NCI-H2196 treated with DMSO at 0.1 percent for 48 hours (cell line): Measurements from ENCODE around the gene CMTM4.
"Not testable (repeated sequence)": the region's sequence is repeated elsewhere in the genome, so short reads cannot be mapped to it uniquely, and the experiment has no call there.

Source experiments
- DNase-seq: peaks from one replicate; lab custom pipeline; 2025; ENCODE audit not compliant: unreplicated experiment; lab: John Stamatoyannopoulos, UW

CMTM4 gene

DNA sequence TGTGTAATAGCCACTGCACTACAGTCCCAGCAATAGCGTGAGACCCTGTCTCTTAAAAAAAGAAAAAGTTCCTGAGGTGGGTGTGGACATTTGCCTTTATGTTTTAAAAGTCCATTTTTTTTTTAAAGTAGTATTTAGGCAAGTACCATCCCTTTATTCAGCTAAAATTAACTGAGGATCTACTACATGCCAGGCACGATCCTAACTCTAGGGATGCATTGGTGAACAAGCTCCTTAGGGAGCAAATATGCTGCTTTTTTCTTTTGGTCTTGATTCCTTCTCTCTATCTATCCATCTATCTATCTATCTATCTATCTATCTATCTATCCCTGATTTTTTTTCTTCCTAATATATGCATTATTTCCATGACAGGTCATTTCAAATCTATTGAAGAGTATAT is 47.4 kb downstream of the CMTM4 start:
- no peak for DNase-seq

DNA sequence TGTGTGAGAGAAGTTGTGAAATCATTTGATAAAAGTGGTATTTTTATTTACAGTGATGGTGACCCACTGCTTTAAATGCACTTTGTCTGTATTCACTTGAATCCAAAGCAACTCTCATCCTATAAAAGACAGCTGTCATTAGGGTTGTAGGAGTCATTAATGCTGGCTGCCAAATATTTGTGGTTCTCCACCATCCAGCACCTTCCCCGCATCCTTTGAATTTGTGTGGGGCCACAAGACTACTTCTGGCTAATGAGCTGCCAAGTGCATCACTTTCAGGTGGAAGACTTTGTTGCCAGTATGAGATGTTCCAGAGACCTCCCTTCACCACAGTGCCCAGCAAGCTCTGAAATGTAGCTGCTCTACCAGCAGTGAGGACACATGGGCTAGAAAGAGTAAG is 48.7 kb downstream of the CMTM4 start:
- DNase-seq, result no peak

DNA sequence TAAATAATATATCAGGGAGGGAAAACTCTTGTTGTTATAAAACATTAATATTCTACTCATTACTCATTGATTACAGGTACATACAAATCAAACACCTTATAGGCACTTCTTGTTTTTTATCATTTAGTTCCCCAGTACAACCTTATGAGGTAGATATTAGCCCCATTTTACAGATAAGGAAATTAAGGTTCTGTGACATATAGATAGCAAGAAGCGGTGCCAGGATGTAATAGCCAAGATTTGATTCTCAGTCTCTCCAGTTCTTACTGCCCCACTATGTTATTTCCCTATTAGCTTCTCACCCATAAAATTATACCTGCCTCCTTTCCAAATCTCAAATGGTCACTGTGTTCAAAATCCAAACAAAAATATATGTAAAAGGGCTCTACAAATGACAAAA is 55.2 kb downstream of the CMTM4 start:
- DNase-seq, result no peak

DNA sequence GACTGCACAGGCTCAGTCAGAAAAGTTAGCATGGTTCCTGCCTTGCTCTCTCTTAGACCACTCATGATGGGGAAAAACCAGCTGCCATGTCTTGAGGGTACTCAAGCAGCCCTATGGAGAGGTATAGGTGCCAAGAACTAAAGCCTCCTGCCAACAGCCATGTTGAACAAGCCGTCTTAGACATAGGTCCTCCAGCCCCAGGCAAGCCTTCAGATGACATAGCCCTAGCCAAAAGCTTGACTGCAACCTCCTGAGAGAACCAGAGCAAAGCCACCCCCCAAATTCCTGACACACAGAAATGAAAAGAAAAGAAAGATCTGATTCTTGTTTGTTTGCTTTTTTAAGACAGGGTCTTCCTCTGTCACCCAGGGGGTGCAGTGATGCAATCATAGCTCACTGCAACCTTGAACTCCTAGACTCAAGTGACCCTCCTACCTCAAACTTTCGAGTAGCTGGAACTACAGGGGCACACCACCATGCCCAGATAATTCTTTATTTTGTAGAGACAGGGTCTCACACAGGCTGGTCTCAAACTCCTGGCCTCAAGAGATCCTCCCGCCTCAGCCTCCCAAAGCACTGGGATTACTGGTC is 55.7 kb downstream of the CMTM4 start:
- no peak for DNase-seq

DNA sequence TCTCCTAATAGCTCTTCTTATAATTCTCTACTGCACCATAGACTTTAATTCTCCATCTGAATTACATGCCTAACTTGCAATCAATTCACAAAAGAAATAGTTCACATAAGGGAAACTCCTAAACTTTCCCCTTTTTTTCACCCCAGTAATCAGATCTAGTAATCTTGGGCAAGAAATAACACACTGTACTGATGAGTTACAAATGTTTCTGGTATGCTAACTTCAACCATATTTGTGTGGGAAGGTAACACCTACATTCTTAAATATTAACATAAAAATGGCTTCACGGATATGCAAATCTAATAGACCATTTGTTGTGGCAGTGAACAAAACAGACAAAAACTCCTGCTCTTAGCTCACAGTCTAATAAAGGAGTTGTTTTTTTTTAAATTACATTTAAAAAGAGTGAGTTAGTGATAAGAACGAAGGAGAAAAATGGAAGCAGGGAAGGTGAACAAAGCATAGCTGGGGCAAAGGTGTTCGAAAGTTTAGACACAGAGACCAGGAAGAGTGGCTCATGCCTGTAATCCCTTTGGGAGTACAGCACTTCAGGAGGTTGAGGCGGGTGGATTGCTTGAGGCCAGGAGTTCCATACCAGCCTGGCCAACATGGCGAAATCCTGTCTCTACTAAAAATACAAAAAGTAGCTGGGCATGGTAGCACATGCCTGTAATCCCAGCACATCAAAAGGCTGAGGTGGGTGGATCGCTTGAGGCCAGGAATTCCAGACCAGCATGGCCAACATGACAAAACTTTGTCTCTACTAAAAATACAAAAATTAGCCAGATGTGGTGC is 57.3 kb downstream of the CMTM4 start:
- no peak for DNase-seq

DNA sequence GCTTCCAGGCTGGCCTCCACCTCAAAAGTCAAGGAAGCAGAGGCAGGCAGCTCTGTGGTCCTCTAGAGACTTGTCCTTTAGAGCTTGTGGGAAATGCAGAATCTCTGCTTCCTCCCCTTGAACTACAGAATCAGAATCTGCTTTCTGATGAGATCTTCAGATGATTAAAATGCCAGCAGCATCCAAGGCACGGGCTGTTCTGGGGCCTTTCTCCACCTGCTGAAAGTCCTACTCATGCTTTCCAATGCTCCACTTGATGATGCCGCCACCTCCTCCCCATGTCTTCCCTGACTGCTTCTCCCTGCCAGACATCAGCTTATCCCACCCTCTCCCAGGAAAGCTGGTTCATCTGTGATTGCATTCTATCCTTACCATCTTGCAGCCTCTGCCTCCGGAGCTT is 58.7 kb downstream of the CMTM4 start:
- no peak for DNase-seq

DNA sequence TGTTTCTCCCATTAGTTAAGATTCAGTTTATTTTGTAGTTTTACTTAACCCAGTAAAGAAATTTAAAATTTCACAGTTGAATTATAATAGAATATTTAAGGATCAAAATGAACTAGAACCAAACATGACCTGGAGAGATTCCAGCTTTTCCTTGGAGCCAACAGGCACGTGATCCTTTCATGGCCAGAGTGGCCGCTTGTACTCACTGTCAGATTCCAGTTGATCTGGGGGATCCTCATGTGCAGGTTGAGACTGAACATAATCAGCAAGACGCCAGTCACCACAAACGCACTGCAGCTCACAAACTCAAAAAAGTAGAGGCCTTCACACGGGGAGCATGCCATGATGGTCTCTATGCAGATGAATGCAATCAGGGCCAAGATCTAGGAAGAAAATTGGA is 60.3 kb downstream of the CMTM4 start:
- no peak for DNase-seq

DNA sequence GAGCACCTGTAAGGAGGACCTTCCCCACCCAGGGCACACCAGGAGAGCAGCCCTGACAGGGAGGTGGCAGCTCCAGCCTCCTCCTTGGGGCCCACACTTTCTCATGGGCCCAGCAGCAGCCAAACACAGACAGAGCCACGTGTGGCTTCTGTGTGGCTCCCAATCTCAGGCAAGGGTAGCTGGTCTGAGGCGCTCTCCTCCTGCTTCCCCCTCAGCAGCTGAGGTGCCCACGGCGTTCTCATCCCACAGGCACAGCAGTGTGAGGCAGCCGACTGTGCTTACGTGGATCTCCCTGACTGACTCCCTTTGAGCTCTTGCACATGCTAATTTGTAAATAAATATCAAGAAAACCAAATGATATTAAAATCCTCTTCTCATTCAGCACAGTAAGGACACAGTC is 61.1 kb downstream of the CMTM4 start:
- DNase-seq, result no peak

DNA sequence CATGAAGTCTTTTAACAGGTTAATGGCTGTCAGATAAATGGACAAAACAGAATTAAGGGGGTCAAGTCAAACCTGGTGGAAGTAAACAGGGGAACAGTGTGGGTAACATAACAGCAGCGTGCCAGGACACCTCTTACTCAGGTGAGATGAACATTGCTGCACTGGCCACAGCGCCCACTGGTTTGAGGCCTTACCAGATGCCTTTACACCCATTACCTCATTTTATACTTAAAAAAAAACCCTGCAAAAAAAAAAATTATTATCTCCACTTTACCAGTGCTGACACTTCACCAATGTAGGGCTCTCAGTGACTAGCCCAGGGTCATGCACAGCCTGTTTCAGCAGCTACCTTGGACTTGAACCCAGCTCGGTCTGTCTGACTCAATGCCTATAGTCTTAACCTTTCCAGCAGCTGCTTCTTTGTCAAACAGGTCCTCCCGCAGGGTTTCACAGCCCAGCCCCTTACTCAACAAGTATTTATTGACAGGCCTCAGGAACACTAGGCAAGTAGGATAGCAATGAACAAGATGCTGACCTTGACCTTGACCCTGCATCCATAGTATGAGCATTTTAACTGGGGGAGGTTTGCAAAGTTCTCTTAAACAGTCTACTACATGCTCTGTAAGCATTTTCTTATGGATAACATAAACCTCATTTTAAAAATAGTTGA is 61.9 kb downstream of the CMTM4 start:
- no peak for DNase-seq

DNA sequence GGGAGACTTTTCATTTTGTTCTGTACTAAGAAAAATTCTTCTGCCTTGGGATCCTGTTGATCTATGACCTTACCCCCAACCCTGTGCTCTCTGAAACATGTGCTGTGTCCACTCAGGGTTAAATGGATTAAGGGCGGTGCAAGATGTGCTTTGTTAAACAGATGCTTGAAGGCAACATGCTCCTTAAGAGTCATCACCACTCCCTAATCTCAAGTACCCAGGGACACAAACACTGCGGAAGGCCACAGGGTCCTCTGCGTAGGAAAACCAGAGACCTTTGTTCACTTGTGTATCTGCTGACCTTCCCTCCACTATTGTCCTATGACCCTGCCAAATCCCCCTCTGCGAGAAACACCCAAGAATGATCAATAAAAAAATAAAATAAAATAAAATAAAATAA is 65.0 kb downstream of the CMTM4 start:
- not testable (repeated sequence) for DNase-seq

DNA sequence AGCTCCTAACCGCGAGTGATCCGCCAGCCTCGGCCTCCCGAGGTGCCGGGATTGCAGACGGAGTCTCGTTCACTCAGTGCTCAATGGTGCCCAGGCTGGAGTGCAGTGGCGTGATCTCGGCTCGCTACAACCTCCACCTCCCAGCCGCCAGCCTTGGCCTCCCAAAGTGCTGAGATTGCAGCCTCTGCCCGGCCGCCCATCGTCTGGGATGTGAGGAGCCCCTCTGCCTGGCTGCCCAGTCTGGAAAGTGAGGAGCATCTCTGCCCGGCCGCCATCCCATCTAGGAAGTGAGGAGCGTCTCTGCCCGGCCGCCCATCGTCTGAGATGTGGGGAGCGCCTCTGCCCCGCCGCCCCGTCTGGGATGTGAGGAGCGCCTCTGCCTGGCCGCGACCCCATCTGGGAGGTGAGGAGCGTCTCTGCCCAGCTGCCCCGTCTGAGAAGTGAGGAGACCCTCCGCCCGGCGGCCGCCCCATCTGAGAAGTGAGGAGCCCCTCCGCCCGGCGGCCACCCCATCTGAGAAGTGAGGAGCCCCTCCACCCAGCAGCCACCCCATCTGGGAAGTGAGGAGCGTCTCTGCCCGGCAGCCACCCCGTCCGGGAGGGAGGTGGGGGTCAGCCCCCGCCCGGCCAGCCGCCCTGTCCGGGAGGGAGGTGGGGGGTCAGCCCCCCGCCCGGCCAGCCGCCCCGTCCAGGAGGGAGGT is 65.8 kb downstream of the CMTM4 start:
- DNase-seq, result not testable (repeated sequence)

DNA sequence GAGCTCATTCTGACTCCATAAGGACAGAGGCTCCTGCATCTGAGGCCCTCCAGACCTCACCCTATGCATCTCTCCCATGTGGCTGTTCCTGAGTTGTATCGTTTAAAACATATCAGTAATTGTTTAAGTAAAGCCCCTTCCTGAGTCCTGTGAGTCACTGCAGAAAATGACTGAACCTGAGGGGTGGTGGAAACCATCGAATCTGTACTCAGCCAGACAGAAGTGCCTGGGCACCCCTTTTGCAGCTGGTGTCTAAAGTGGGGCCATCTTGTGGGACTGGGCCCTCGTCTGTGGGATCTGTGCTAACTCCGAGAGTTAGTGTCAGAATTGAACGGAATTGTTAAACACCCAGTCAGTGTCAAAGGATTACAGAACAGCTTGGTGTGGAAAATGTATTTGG is 66.7 kb downstream of the CMTM4 start:
- DNase-seq, result no peak

DNA sequence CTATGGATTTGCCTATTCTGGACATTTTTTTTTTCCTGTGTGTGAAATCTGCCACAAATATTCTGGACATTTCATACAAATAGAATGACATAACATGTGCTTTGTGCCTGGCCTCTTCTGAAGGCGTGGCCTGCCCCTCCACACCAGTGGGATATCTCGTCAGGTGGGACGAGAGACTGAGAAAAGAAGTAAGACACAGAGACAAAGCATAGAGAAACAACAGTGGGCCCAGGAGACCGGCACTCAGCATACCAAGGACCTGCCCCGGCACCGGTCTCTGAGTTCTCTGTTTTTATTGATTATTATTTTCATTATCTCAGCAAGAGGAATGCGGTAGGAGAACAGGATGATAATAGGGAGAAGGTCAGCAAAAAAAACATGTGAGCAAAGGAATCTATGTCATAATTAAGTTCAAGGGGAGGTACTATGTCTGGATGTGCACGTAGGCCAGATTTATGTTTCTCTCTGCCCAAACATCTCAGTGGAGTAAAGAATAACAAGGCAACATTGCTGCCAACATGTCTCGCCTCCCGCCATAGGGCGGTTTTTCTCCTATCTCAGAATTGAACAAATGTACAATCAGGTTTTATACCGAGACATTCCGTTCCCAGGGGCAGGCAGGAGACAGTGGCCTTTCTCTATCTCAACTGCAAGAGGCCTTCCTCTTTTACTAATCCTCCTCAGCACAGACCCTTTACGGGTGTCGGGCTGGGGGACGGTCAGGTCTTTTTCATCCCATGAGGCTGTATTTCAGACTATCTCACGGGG is 68.7 kb downstream of the CMTM4 start:
- DNase-seq, result not testable (repeated sequence)

DNA sequence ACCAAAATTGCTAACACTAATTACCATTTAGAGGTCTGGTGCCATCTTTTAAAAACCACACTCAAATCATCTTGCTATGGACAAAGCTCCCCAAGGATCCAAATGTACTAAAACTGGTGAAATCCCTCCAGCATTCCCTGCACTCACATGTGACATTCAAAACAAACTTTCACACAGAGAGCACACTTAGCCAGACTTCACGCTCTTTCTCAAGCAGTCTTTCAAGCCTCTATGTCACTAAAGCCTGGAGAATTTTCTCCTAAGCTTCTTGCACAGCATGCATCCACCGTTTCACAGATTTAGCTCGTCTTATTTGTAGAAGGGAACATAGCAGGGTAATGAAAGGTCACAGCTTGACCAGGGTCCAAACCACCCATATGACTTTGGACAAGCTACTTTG is 72.8 kb downstream of the CMTM4 start:
- no peak for DNase-seq

DNA sequence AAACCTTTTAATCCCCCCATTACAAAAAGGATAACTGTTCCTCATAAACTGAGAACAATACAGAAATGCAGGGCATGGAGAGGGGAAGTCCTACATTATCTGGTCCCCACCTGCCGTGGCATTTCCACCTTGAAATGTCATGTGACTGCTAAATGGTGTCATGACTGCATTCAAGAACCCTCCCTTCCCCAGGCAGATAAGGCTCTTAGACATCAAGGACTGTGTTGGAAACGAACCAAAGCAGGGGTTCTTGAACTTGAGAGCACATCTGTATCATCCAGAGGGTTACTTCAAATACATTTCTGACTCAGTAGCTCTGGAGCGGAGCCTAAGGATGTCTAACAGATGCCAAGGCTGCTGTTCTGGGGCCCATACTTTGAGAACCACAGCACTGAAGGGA is 73.7 kb downstream of the CMTM4 start:
- no peak for DNase-seq

DNA sequence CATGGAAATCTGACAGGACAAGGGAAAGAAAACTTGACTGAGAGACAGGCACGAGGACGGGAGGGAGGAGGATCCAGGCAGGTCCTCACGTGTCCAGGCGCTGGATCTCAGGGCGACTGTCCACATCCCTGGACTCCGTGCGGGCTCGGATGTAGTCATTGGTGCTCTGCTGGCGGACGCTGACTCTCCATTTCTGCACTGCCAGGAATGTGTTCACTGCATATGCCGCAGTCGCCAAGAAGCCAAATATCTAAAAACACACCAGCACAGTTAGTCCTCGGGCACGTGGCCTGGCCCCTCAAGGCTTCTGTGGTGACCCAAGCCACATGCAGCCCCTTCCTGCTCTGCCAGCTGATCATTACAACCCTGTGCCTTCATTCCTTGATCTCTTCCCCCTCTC is 74.6 kb downstream of the CMTM4 start:
- DNase-seq, result no peak

DNA sequence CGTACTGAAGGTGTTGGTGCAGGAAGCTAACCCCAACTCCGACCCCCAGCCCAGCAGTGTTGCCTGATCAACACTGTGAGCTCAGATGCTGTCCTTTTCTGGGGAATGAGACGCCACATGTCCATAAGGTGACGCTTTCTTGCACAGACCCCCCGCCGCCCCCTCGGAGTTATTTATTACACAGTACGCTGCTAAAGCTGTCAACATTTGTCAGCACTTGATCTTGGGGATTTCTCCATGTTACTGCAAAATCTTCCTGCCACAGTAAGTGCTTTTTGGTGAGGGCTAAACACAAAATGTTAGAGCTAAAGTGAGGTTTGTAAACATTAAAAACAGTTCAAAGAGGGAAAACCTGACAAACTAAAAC is 76.1 kb downstream of the CMTM4 start:
- no peak for DNase-seq

DNA sequence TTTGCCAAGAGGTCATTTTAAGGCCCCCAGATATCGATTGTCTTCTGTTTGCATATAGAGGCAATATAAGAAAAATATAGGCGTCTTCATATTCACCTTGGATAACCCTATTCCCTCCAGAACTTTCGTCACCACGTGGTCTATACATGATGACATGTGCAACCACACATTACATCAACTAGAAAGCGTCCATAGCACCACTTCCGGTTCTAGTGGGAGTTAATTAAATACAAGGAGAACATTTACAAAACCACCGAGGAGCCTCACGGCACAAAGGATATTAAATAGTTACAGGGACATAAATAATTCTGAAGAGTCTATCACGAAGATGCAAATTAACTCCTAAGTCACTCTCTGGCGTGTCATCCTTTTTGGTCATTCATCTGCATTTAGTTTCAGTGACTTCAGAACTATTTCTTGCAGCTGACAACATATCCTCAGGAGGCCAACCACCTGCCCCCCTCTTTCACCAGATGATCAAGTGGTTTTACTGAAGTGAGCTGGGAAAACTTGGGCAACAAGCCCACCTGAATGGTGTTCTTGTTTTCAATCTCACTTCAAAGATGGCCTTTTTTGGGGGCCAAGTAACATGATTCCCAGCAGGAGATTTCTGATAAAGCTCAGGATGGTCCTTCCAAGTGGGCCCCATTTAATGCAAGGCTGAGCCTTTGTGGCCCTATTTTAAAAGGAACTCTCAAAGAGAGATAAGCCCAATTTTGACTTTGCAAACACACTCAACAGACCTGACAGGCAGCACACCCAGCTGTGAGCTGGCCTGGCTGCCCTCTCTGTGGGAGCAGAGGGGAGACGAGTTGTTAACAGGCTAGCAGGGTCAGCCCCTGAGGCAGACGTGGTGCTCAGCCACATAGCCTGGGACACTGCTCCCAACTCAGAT is 76.8 kb downstream of the CMTM4 start:
- DNase-seq, result no peak

DNA sequence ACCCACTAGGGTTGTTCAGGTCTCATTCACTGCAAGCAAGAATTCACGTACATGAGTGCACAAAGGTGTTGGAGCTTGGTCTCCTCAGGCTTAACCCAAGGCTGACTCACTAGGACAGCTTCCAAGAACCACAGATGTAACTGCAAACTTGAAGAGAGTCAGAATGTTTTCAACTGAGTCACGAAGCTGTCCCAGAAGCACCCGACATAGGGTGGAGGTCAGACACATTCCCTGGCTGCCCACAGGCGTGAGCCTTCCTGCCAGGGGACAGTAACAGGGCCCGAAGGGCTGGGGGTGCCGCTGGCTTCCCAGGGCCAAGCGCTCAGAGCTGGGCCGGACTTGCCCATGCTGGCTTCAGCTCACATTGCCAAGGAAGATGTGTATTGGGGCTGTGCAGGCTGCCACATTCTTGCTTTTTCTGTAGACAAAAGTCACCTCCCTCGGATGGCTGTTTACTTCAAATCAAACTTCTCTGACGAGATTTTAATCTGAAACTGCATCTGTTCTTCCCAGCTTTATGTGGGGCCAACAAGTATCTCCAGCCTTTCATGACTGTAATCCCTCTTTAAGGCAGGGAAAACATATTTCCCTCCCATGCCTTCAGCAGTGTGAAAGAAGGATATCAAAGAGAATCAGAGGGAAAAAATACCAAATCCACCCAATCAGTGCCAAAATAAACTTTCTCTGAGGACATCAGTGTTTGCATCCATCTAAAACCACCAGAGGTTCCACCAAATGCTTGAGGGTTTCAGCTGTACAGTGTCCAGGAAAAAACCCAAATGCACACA is 77.8 kb downstream of the CMTM4 start:
- DNase-seq, result no peak
